Measurements from ENCODE around the gene HNF1A. TPM values are rescaled to one million over a fixed set of nuclear protein-coding genes. Genes with fewer than 3 reads are reported as not detected.

HNF1A gene
- total and polyA plus RNA-seq, 9 of the 15 experiments (the other 6 are each of a cell fraction or from before 2014, with no cell fraction given), result not detected

DNA sequence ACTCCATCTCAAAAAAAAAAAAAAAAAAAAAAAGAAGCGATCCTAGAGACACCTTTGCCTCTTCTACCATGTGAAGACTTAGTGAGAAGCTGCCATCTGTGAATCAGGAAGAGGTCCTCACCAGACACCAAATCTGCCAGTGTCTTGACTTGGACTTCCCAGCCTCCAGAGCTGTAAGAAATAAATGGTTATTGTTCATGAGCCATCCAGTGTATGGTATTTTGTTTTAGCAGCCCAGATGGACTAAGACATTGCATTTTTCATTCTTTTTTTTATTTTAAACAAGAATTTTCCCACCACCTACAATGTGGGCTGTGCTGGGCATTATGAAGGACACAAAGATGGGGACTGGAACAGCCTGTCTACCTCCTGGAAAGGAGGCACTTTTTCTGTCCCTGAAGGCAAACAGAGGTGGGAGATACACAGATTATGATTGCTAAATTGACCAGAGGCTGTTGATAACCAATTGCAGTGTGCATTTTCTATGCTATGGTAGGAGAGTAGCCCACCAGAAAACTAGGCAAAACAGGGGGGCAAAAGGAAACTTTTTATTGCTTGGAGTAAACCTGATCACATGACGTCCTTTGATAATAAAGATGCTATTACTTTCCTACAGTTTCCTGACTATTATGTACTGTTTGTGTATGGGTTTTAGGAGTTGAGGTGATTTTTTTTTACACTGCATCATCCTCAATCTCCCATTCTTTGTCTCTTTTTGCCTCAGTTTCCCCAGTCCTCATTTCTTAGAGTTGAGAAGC, 40.7 kb downstream of the HNF1A start:
- POLR2A ChIA-PET, result no interaction called here

More for the DNA sequence above, 40.7 kb downstream of the HNF1A start:
- no TSS peak for BruUV-seq (replicated peaks)
- no peak for FAIRE-seq
- 61% methylated on average over 2 of the region's 2 CpGs for WGBS (ENCODE audit: insufficient coverage, low coverage, missing lambda C conversion rate)
- CTCF ChIA-PET (ENCODE audit: low intra/inter-chr PET ratio), result no interaction called here
- intact Hi-C loops (cut with micrococcal nuclease) (loop anchor here (10.0 kb wide), 1 partner anchor 76 kb away; no protein-coding TSS in a partner anchor), in situ Hi-C loops (cut with MboI) (no loop called here)
- H3K27me3 ChIP-seq (ENCODE audit: control insufficient read depth in 2 of 2, insufficient read depth in 2 of 2, low read length in 2 of 2), result no peaks in the 10 kb centered on the region
- peaks cover 5 to 9% of the 10 kb centered on the region in 2 experiments; a peak in 3 of 5 replicates for H3K4me1 ChIP-seq (replicated peaks in 1 of 2; ENCODE audit: control insufficient read depth in 2 of 2, insufficient read depth in 2 of 2, low read length in 2 of 2)
- no peak overlapping the region for H2AFZ ChIP-seq (ENCODE audit: low read depth, low read length)
- no peak overlapping the region for H3K4me2 ChIP-seq (ENCODE audit: insufficient read depth, low read length)
- no peak overlapping the region for H3K27ac ChIP-seq (ENCODE audit: extremely low read depth, low read depth, low read length)
- H4K20me1 ChIP-seq (replicated peaks; ENCODE audit: control insufficient read depth, insufficient read depth, low read length), result no peaks in the 10 kb centered on the region
- H3K9me3 ChIP-seq (replicated peaks; ENCODE audit: control insufficient read depth, insufficient read depth, low read depth, low read length), result no peaks in the 10 kb centered on the region; the same call in 1 of the 2 replicates
- no peaks in the 10 kb centered on the region for H3K36me3 ChIP-seq (ENCODE audit: control insufficient read depth, insufficient read depth, low read length)
- H3K9ac ChIP-seq (ENCODE audit: insufficient read depth in 1 of 2, low read depth in 2 of 2, low read length in 2 of 2), result no peak overlapping the region
- DNase-seq (ENCODE audit: extremely low read depth in 1 of 4, low spot score in 3 of 4), result no peak
- no peak for ATAC-seq
- peaks cover 16% of the 10 kb centered on the region for H3K79me2 ChIP-seq (ENCODE audit: control insufficient read depth, insufficient read depth, low read length)
- H3K9me1 ChIP-seq (ENCODE audit: control insufficient read depth, insufficient read depth, low read length), result no peaks in the 10 kb centered on the region
- TF ChIP-seq ZNF12 (CRISPR knock-in tag; IDR thresholded peaks at IDR 0.05), result peak; percentile 80; the same call in 1 of the 2 replicates
- TF ChIP-seq CBX3 (IDR thresholded peaks at IDR 0.05; ENCODE audit: borderline replicate concordance in 1 of 2, low read length in 2 of 2), result peak in 1 of 2 experiments; percentile 35; a peak in 1 of 3 replicates
- TF ChIP-seq PHB2 (IDR thresholded peaks at IDR 0.05; ENCODE audit: low read depth), result no peak
- no peak for TF ChIP-seq TOE1 (IDR thresholded peaks at IDR 0.05; ENCODE audit: borderline replicate concordance)
- no peak for TF ChIP-seq TOE1 (CRISPR knock-in tag; IDR thresholded peaks at IDR 0.05; ENCODE audit: borderline replicate concordance, low read depth)
- TF ChIP-seq, protein P1, sequence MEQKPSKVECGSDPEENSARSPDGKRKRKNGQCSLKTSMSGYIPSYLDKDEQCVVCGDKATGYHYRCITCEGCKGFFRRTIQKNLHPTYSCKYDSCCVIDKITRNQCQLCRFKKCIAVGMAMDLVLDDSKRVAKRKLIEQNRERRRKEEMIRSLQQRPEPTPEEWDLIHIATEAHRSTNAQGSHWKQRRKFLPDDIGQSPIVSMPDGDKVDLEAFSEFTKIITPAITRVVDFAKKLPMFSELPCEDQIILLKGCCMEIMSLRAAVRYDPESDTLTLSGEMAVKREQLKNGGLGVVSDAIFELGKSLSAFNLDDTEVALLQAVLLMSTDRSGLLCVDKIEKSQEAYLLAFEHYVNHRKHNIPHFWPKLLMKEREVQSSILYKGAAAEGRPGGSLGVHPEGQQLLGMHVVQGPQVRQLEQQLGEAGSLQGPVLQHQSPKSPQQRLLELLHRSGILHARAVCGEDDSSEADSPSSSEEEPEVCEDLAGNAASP (IDR thresholded peaks at IDR 0.05), result no peak
- TF ChIP-seq HMG20B (CRISPR knock-in tag; IDR thresholded peaks at IDR 0.05), result no peak
- TF ChIP-seq, protein P2, sequence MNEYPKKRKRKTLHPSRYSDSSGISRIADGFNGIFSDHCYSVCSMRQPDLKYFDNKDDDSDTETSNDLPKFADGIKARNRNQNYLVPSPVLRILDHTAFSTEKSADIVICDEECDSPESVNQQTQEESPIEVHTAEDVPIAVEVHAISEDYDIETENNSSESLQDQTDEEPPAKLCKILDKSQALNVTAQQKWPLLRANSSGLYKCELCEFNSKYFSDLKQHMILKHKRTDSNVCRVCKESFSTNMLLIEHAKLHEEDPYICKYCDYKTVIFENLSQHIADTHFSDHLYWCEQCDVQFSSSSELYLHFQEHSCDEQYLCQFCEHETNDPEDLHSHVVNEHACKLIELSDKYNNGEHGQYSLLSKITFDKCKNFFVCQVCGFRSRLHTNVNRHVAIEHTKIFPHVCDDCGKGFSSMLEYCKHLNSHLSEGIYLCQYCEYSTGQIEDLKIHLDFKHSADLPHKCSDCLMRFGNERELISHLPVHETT (CRISPR knock-in tag; conservative IDR thresholded peaks at IDR 0.05 in 1 of 2, IDR thresholded peaks at IDR 0.05 in 1 of 2), result no peak
- TF ChIP-seq, protein P3, sequence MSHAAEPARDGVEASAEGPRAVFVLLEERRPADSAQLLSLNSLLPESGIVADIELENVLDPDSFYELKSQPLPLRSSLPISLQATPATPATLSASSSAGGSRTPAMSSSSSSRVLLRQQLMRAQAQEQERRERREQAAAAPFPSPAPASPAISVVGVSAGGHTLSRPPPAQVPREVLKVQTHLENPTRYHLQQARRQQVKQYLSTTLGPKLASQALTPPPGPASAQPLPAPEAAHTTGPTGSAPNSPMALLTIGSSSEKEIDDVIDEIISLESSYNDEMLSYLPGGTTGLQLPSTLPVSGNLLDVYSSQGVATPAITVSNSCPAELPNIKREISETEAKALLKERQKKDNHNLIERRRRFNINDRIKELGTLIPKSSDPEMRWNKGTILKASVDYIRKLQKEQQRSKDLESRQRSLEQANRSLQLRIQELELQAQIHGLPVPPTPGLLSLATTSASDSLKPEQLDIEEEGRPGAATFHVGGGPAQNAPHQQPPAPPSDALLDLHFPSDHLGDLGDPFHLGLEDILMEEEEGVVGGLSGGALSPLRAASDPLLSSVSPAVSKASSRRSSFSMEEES (CRISPR knock-in tag; IDR thresholded peaks at IDR 0.05), result peak; percentile 58
- no peak for TF ChIP-seq ZFP36 (IDR thresholded peaks at IDR 0.05; ENCODE audit: low read depth, low read length, partially characterized antibody)
- no peak overlapping the region for H3K4me3 ChIP-seq

Measured in K562 (cell line).